Spleen (tissue), 11 donors: Measurements from ENCODE around the gene MYLK2. TPM values are rescaled to one million over a fixed set of nuclear protein-coding genes. Genes with fewer than 3 reads are reported as not detected.

Source experiments
- DNase-seq: peaks from one replicate; pipeline ENCODE4 v3.0.0-alpha.2; 2020
- H3K27ac ChIP-seq, 8 donors: fragments of 200-600 bp; sonication (generic) in 7 of 8; 1 replicate in 4 of 8; 2 replicates in 4 of 8; pipeline versions ENCODE4 v1.5.0 to v1.8.0; 2016 to 2021; ENCODE audit warnings: inconsistent platforms in 4 of 8, mild to moderate bottlenecking in 4 of 8, moderate library complexity in 1 of 8
- H3K27me3 ChIP-seq, 7 donors: fragments of 200-600 bp; sonication (generic) in 6 of 7; replicated peaks in 1 of 7; 1 replicate in 4 of 7; 2 replicates in 3 of 7; pipeline versions ENCODE4 v1.5.0 to v1.8.0; 2016 to 2021; ENCODE audit warnings: inconsistent platforms in 3 of 7, mild to moderate bottlenecking in 1 of 7
- H3K36me3 ChIP-seq, 6 donors: fragments of 200-600 bp; sonication (generic) in 5 of 6; 1 replicate in 4 of 6; 2 replicates in 2 of 6; pipeline versions ENCODE4 v1.5.0 to v1.8.0; 2016 to 2021; ENCODE audit warnings: inconsistent platforms in 2 of 6
- H3K4me1 ChIP-seq, 6 donors: fragments of 200-600 bp; sonication (generic) in 5 of 6; 1 replicate in 3 of 6; 2 replicates in 3 of 6; pipeline versions ENCODE4 v1.5.0 to v1.8.0; 2016 to 2021; ENCODE audit warnings: inconsistent platforms in 3 of 6
- H3K4me3 ChIP-seq, 8 donors: fragments of 200-600 bp; sonication (generic) in 7 of 8; 1 replicate in 4 of 8; 2 replicates in 4 of 8; pipeline versions ENCODE4 v1.5.0 to v1.8.0; 2016 to 2021; ENCODE audit warnings: inconsistent platforms in 4 of 8, mild to moderate bottlenecking in 4 of 8, moderate library complexity in 2 of 8
- H3K9me3 ChIP-seq, 8 donors: fragments of 200-600 bp; sonication (generic) in 7 of 8; 1 replicate in 4 of 8; 2 replicates in 4 of 8; pipeline versions ENCODE4 v1.5.0 to v1.8.0; 2016 to 2021; ENCODE audit warnings: inconsistent platforms in 4 of 8
- POLR2A ChIP-seq, 3 donors: fragments of 450-650 bp; IDR thresholded peaks; one replicate each; pipeline ENCODE4 v1.5.1; 2017; ENCODE audit warnings: antibody characterized with exemption in 3 of 3, mild to moderate bottlenecking in 1 of 3
- POLR2AphosphoS5 ChIP-seq, 3 donors: sonication (generic); formaldehyde crosslinking; IDR thresholded peaks; one replicate each; pipeline ENCODE4 v1.5.1; 2017; ENCODE audit warnings: antibody characterized with exemption in 3 of 3
- WGBS, 5 donors: extraction: QIAGEN DNeasy Blood & Tissue Kit in 3 of 5; methylation state at CpG; one replicate each; pipeline versions ENCODE4 v1.1.5 to v1.1.7; 2013 to 2018; 5-methylcytosine and 5-hydroxymethylcytosine counted together
- intact Hi-C: fragments of 100-400 bp; cut with DNase I; formaldehyde crosslinking; loops from one replicate; pipeline ENCODE4 v1.15.0; 2023; ENCODE audit warnings: low total_unique reads
- polyA plus RNA-seq, 3 donors: library from polyadenylated mRNA; stranded (reverse); fragments of 200-250 nt; gene quantifications; one replicate each; pipeline ENCODE4 v1.2.1, GENCODE V29; 2013
- total RNA-seq, 7 donors: library from RNA; depleted of rRNA in 3 of 7; stranded (reverse); fragments of >200 nt in 3 of 7; fragmentation: NEBNext Ultra II Directional in 4 of 7; extraction: Animal tissue kit (Norgen Biotek cat#: 25700) in 4 of 7; gene quantifications; one replicate each; pipeline versions ENCODE4 v1.1.0 to v1.2.1, GENCODE V29; 2016 to 2021
- TF ChIP-seq, protein P1 (sequence below), 11 experiments: fragments of 200-600 bp in 7 of 11; fragments of 450-650 bp in 4 of 11; sonication (generic) in 4 of 11; IDR thresholded peaks in 8 of 11; conservative IDR thresholded peaks in 3 of 11; 1 replicate in 7 of 11; 2 replicates in 4 of 11; pipeline versions ENCODE4 v1.4.0 to v1.8.0; 2016 to 2021; ENCODE audit warnings: antibody characterized with exemption in 11 of 11, inconsistent platforms in 4 of 11, mild to moderate bottlenecking in 1 of 11
- donor health status: healthy with polysubstance abuse.
- donor health status: DM: no; HTN: no; CAD: no; lungs with moderate emphysema.
- donor health status: DM: no; HTN: no; CAD: no.
- donor health status: Bipolar disorder and iron deficiency.
- donor health status: healthy.
- donor health status: DM: no; HTN: no; CAD: no.
- donor health status: DM: yes; HTN: yes; CAD: no.

The MYLK2 gene
- total and polyA plus RNA-seq, 10 donors: 0.97 to 3.4 (median 2.0) TPM

DNA sequence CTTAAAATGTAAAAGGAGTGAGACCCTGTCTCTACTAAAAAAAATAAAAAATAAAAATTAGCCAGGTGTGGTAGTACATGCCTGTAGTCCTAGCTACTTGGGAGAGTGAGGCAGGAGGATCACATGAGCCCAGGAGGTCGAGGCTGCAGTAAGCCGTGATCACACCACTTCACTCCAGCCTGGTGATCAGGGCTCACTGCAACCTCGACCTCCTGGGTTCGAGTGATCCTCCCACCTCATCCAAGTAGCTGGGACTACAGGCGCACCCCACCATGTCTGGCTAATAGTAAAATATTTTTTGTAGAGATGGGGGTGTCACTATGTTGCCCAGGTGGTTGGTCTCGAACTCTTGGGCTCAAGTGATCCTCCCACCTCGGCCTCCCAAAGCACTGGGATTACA, 34.3 kb downstream of the MYLK2 start:
- Histone ChIP-seq H3K27me3 (peaks cover 0 to 37% (median 4%) of the 10 kb centered on the region in 7 donors), H3K27ac (no peak overlapping the region), H3K36me3 (no peaks in the 10 kb centered on the region), H3K4me3 (no peak overlapping the region), H3K9me3 (no peaks in the 10 kb centered on the region), H3K4me1 (peaks cover 0 to 14% (median 8%) of the 10 kb centered on the region in 6 donors)
- no peak for TF ChIP-seq POLR2A (IDR thresholded peaks at IDR 0.05)
- TF ChIP-seq, protein P1, sequence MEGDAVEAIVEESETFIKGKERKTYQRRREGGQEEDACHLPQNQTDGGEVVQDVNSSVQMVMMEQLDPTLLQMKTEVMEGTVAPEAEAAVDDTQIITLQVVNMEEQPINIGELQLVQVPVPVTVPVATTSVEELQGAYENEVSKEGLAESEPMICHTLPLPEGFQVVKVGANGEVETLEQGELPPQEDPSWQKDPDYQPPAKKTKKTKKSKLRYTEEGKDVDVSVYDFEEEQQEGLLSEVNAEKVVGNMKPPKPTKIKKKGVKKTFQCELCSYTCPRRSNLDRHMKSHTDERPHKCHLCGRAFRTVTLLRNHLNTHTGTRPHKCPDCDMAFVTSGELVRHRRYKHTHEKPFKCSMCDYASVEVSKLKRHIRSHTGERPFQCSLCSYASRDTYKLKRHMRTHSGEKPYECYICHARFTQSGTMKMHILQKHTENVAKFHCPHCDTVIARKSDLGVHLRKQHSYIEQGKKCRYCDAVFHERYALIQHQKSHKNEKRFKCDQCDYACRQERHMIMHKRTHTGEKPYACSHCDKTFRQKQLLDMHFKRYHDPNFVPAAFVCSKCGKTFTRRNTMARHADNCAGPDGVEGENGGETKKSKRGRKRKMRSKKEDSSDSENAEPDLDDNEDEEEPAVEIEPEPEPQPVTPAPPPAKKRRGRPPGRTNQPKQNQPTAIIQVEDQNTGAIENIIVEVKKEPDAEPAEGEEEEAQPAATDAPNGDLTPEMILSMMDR (IDR thresholded peaks at IDR 0.05 in 8 of 11, conservative IDR thresholded peaks at IDR 0.05 in 3 of 11): no peak
- TF ChIP-seq POLR2AphosphoS5 (IDR thresholded peaks at IDR 0.05): no peak
- DNase-seq: peak; percentile 59
- WGBS, 5 donors: 72 to 90% (median 79%) methylated on average over 7 of the region's 7 CpGs
- intact Hi-C loops: loop anchor here (2.0 to 10.0 kb wide), 3 partner anchors 101 to 241 kb away; partner anchors contain the start of gene PDRG1

DNA sequence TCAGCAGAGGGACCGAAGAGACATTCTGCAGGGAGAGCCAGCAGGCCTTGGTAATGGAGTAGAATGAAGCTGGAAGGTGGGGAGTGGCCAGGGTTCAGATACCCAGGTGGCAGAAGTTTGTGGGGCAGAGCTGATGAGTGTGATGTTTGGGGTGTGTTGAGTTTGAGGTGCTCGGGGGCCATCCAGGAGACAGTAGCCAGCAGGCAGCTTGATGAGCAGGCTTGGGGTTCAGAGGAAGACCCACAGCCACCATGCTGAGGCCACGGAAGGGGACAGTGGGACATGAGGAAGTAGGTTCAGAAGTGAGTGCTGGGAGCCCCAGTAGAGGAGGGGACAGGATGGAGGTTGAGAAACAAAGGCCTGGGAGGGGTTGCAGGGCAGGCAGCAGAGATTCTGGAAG, 37.4 kb downstream of the MYLK2 start:
- Histone ChIP-seq H3K4me1 (peaks cover 13 to 37% (median 25%) of the 10 kb centered on the region in 6 donors), H3K9me3 (no peaks in the 10 kb centered on the region), H3K4me3 (no peak overlapping the region), H3K36me3 (no peaks in the 10 kb centered on the region), H3K27ac (no peak overlapping the region), H3K27me3 (peaks cover 0 to 41% (median 14%) of the 10 kb centered on the region in 7 donors)
- 48 to 68% (median 59%) methylated on average over 3 of the region's 3 CpGs for WGBS, 5 donors
- DNase-seq: no peak
- no peak for TF ChIP-seq POLR2AphosphoS5 (IDR thresholded peaks at IDR 0.05)
- TF ChIP-seq, protein P1 (IDR thresholded peaks at IDR 0.05 in 8 of 11, conservative IDR thresholded peaks at IDR 0.05 in 3 of 11): no peak
- intact Hi-C loops: loop anchor here (10.0 kb wide), 2 partner anchors 98 to 238 kb away; partner anchors contain the start of gene PDRG1

DNA sequence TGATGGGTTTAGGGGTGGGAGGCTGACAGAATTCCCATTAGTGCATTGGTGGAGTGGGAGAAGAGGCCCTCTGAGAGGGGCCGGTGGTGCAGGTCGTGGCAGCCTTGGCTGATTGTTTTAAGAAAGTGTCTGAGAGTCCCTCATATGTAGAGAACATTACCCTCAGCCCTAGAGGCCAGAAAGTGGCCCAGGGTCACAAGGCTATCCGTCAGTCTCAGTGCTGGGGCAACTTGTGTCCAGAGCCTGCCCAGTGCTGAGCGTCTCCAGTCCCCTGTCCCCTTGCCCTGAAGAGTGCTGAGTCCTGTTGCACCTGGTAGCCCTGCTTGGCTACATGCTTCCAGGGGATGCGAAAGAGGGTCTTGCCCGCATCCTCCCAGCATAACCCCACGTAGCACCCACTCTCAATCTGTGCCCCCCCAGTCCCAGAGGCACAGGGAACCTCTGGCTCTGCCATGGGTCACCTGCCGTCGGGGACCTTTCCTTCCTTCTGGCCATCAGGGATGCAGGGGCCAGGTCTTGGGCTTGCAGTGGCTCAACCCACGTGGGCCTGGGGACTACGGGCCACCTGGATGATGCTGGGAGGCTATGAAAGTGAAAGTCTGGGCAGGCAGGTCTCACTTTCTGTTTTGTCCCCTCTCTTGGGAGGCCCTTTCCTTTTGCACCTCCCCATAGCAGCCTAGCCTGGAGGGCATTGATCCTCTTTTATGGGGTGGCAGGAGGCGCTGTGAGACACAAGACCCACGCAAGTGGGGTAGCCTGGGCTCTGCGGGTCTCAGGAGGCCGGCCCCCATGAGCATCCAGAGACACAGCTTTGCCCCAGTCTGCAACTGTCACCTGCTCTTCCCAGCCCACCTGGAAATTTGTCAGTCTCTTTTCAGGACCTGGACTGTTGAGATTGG, 39.0 kb downstream of the MYLK2 start:
- WGBS, 5 donors: 65 to 73% (median 71%) methylated on average over 14 to 15 of the region's 15 CpGs
- intact Hi-C loops: loop anchor here (10.0 kb wide), 2 partner anchors 97 to 237 kb away; partner anchors contain the start of gene PDRG1
- TF ChIP-seq, protein P1 (IDR thresholded peaks at IDR 0.05 in 8 of 11, conservative IDR thresholded peaks at IDR 0.05 in 3 of 11): no peak
- TF ChIP-seq POLR2A (IDR thresholded peaks at IDR 0.05) (no peak), POLR2AphosphoS5 (IDR thresholded peaks at IDR 0.05) (no peak)
- H3K27ac ChIP-seq: no peak overlapping the region
- peaks cover 0 to 35% (median 15%) of the 10 kb centered on the region in 7 donors for H3K27me3 ChIP-seq
- no peaks in the 10 kb centered on the region for H3K9me3 ChIP-seq
- H3K36me3 ChIP-seq: no peaks in the 10 kb centered on the region
- DNase-seq: peak; percentile 73
- no peak overlapping the region for H3K4me3 ChIP-seq
- H3K4me1 ChIP-seq: peaks cover 13 to 33% (median 22%) of the 10 kb centered on the region in 6 donors

DNA sequence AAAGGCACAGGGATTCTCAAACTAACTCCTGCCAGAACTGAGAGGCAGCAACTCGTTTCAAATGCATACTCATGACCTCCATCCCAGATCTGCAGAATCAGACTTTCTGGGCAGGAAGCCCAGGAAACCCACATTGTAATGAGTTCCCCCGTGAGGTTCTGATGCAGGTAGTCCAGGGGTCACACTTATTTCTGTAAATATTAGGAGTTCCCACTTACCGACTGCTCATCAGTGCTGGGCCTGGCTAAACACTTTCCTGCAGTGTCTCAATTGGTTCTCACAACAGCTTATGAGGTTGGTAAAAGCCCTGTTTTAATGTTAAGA, 39.6 kb downstream of the MYLK2 start:
- 15 to 33% (median 30%) methylated on average over 3 of the region's 3 CpGs for WGBS, 5 donors
- no peak overlapping the region for H3K27ac ChIP-seq
- intact Hi-C loops: loop anchor here (10.0 kb wide), 2 partner anchors 96 to 236 kb away; partner anchors contain the start of gene PDRG1
- no peaks in the 10 kb centered on the region for H3K36me3 ChIP-seq
- DNase-seq: no peak
- peaks cover 0 to 35% (median 15%) of the 10 kb centered on the region in 7 donors for H3K27me3 ChIP-seq
- TF ChIP-seq, protein P1 (IDR thresholded peaks at IDR 0.05 in 8 of 11, conservative IDR thresholded peaks at IDR 0.05 in 3 of 11): no peak
- TF ChIP-seq POLR2AphosphoS5 (IDR thresholded peaks at IDR 0.05): no peak
- TF ChIP-seq POLR2A (IDR thresholded peaks at IDR 0.05): no peak
- no peaks in the 10 kb centered on the region for H3K9me3 ChIP-seq
- peaks cover 13 to 33% (median 22%) of the 10 kb centered on the region in 6 donors for H3K4me1 ChIP-seq
- no peak overlapping the region for H3K4me3 ChIP-seq
